Esophagus mucosa (tissue), 1 donor: ENCODE data around the gene POMT1. TPM values are rescaled to one million over a fixed set of nuclear protein-coding genes. Genes with fewer than 3 reads are reported as not detected.

Experiments used
- ATAC-seq: fragments of 200-7000 bp; cut with Tn5 transposase; one replicate; pipeline ENCODE4 v1.9.1; 2020
- total RNA-seq: library from RNA; stranded (reverse); gene quantifications from one replicate; pipeline ENCODE4 v1.2.4, GENCODE V29; 2023
- donor health status: DM: yes; HTN: yes; CAD: no.

The POMT1 gene
- total RNA-seq, 1 donor from 2014 or later, result 13.1 TPM

- no peak for ATAC-seq
These were observed 25.9 kb upstream of the POMT1 start for GRCh38 chr9:131476777-131477345.

GRCh38 chr9:131477367-131477766 lies 25.4 kb upstream of the POMT1 start:
- no peak for ATAC-seq

GRCh38 chr9:131477816-131478419 lies 24.8 kb upstream of the POMT1 start:
- ATAC-seq, result no peak

GRCh38 chr9:131478421-131478868 lies 24.3 kb upstream of the POMT1 start:
- no peak for ATAC-seq

- ATAC-seq, result no peak
These were observed 23.8 kb upstream of the POMT1 start for GRCh38 chr9:131478911-131479310.

- no peak for ATAC-seq
These were observed 22.5 kb upstream of the POMT1 start for GRCh38 chr9:131480258-131480657.

GRCh38 chr9:131481441-131482342 lies 21.0 kb upstream of the POMT1 start:
- peak; percentile 87 for ATAC-seq

GRCh38 chr9:131482343-131483006 lies 20.2 kb upstream of the POMT1 start:
- no peak for ATAC-seq

GRCh38 chr9:131483319-131484050 lies 19.2 kb upstream of the POMT1 start:
- peak; percentile 67 for ATAC-seq

GRCh38 chr9:131484051-131484445 lies 18.7 kb upstream of the POMT1 start:
- ATAC-seq, result no peak

- no peak for ATAC-seq
These were observed 18.0 kb upstream of the POMT1 start for GRCh38 chr9:131484560-131485185.

- ATAC-seq, result peak; percentile 22
These were observed 17.5 kb upstream of the POMT1 start for GRCh38 chr9:131485206-131485605.

- ATAC-seq, result no peak
These were observed 16.8 kb upstream of the POMT1 start for GRCh38 chr9:131485728-131486422.

GRCh38 chr9:131487001-131487400 lies 15.7 kb upstream of the POMT1 start:
- no peak for ATAC-seq

GRCh38 chr9:131487621-131488031 lies 15.1 kb upstream of the POMT1 start:
- no peak for ATAC-seq

- ATAC-seq, result no peak
These were observed 12.2 kb upstream of the POMT1 start for GRCh38 chr9:131490514-131490913.

GRCh38 chr9:131491001-131491710 lies 11.6 kb upstream of the POMT1 start:
- ATAC-seq, result no peak

- ATAC-seq, result no peak
These were observed 10.6 kb upstream of the POMT1 start for GRCh38 chr9:131492070-131492469.

GRCh38 chr9:131494296-131494870 lies 8.3 kb upstream of the POMT1 start:
- no peak for ATAC-seq

GRCh38 chr9:131495785-131496184 lies 6.9 kb upstream of the POMT1 start:
- no peak for ATAC-seq
